Measurements from ENCODE around the gene DBX2. TPM values are rescaled to one million over a fixed set of nuclear protein-coding genes. Genes with fewer than 3 reads are reported as not detected.

DBX2 gene
- total and polyA plus RNA-seq, 7 experiments from 2014 or later: not detected

DNA sequence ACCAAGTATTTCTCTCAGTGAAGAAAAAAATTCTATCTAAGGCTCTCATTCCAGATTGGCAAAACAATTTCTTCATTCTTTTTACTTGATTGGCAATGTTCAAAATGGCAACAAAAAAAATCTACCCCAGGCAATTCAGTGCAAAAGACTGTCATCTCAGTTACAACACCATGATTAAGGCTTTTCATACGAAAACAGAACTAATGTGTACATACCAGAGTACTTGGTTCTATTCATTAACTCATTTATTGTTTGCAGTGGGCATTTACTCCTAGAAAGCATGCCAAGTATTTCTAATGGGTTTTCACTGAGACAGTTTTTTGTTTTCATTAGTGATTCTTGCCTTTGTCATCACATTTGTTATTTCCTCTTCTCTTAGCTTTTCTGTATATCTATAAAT, 33.0 kb downstream of the DBX2 start:
- Mint-ChIP-seq H3K27me3 (peaks cover 0 to 13% (median 11%) of the 10 kb centered on the region in 5 donors), H3K27ac (no peak overlapping the region), H3K9me3 (peaks cover 0 to 29% (median 7%) of the 10 kb centered on the region in 11 donors), H3K36me3 (peaks cover 0 to 9% (median 0%) of the 10 kb centered on the region in 5 donors), H3K4me1 (peaks cover 0 to 1% (median 0%) of the 10 kb centered on the region in 7 donors), H3K4me3 (no peak overlapping the region)
- H3K4me1 ChIP-seq (ENCODE audit: control insufficient read depth in 2 of 2, insufficient read depth in 2 of 2, low read length in 2 of 2): no peaks in the 10 kb centered on the region
- DNase-seq (no peak), ATAC-seq (no peak)
- intact Hi-C loops (cut with micrococcal nuclease): no loop called here
- no peak overlapping the region for H3K4me3 ChIP-seq (ENCODE audit: low read length)
- ChIA-PET POLR2A (no interaction called here), CTCF (no interaction called here)
- H3K36me3 ChIP-seq (ENCODE audit: control insufficient read depth in 2 of 3, insufficient read depth in 3 of 3, low read length in 3 of 3): no peaks in the 10 kb centered on the region
- H3K27ac ChIP-seq (ENCODE audit: low read depth, low read length): no peak overlapping the region
- H3K27me3 ChIP-seq (ENCODE audit: control insufficient read depth in 2 of 2, insufficient read depth in 2 of 2, low read length in 2 of 2): no peaks in the 10 kb centered on the region
- H3K9me3 ChIP-seq (ENCODE audit: control insufficient read depth in 2 of 3, low read length in 3 of 3): no peaks in the 10 kb centered on the region

DNA sequence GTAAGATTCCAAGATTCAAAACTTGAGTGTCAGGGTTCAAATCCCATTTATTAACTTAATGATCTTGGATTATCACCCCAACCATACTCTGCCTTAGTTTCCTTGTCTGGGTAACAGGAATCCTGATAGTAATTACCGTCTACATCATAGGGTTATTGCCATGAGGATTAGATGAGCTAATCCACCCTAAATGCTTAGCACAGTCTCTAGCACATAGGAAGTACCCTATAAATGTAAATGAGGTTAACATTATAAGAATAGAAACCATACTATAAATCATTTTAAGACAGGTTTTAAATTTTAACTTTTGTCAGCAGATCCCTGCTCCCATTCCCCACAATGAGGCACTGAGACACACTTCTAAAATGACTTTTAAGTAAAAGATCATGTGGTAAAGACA, 36.5 kb downstream of the DBX2 start:
- H3K27ac ChIP-seq (ENCODE audit: low read depth, low read length): no peak overlapping the region
- no peaks in the 10 kb centered on the region for H3K36me3 ChIP-seq (ENCODE audit: control insufficient read depth in 2 of 3, insufficient read depth in 3 of 3, low read length in 3 of 3)
- ChIA-PET CTCF (no interaction called here), POLR2A (no interaction called here)
- H3K4me3 ChIP-seq (ENCODE audit: low read length): no peak overlapping the region
- no peaks in the 10 kb centered on the region for H3K4me1 ChIP-seq (ENCODE audit: control insufficient read depth in 2 of 2, insufficient read depth in 2 of 2, low read length in 2 of 2)
- peaks cover 0 to 1% (median 0%) of the 10 kb centered on the region in 7 donors for H3K4me1 Mint-ChIP-seq
- no peak for DNase-seq
- peaks cover 0 to 22% (median 19%) of the 10 kb centered on the region in 5 donors for H3K27me3 Mint-ChIP-seq
- intact Hi-C loops (cut with micrococcal nuclease): no loop called here
- no peaks in the 10 kb centered on the region for H3K27me3 ChIP-seq (ENCODE audit: control insufficient read depth in 2 of 2, insufficient read depth in 2 of 2, low read length in 2 of 2)
- H3K4me3 Mint-ChIP-seq: no peak overlapping the region
- no peaks in the 10 kb centered on the region for H3K9me3 ChIP-seq (ENCODE audit: control insufficient read depth in 2 of 3, low read length in 3 of 3)
- no peak for ATAC-seq
- H3K9me3 Mint-ChIP-seq: peaks cover 0 to 12% (median 0%) of the 10 kb centered on the region in 11 donors
- H3K27ac Mint-ChIP-seq: no peak overlapping the region
- H3K36me3 Mint-ChIP-seq: peaks cover 0 to 4% (median 0%) of the 10 kb centered on the region in 5 donors

- Histone ChIP-seq H3K4me3 (ENCODE audit: low read length) (no peak overlapping the region), H3K27ac (ENCODE audit: low read depth, low read length) (no peak overlapping the region), H3K27me3 (ENCODE audit: control insufficient read depth in 2 of 2, insufficient read depth in 2 of 2, low read length in 2 of 2) (no peaks in the 10 kb centered on the region), H3K9me3 (ENCODE audit: control insufficient read depth in 2 of 3, low read length in 3 of 3) (no peaks in the 10 kb centered on the region), H3K36me3 (ENCODE audit: control insufficient read depth in 2 of 3, insufficient read depth in 3 of 3, low read length in 3 of 3) (no peaks in the 10 kb centered on the region), H3K4me1 (ENCODE audit: control insufficient read depth in 2 of 2, insufficient read depth in 2 of 2, low read length in 2 of 2) (no peaks in the 10 kb centered on the region)
- Mint-ChIP-seq H3K27me3 (peaks cover 0 to 24% (median 19%) of the 10 kb centered on the region in 5 donors), H3K36me3 (no peaks in the 10 kb centered on the region), H3K4me1 (peaks cover 0 to 1% (median 0%) of the 10 kb centered on the region in 7 donors), H3K9me3 (peaks cover 0 to 2% (median 0%) of the 10 kb centered on the region in 11 donors), H3K27ac (no peak overlapping the region), H3K4me3 (no peak overlapping the region)
- ChIA-PET POLR2A (no interaction called here), CTCF (no interaction called here)
- DNase-seq (no peak), ATAC-seq (no peak)
- intact Hi-C loops (cut with micrococcal nuclease): no loop called here
Observed at GRCh38 chr12:45012749-45013148, 38.1 kb downstream of the DBX2 start.

- Mint-ChIP-seq H3K4me1 (peaks cover 0 to 1% (median 0%) of the 10 kb centered on the region in 7 donors), H3K9me3 (no peaks in the 10 kb centered on the region)
Observed at GRCh38 chr12:45010059-45010458, 40.8 kb downstream of the DBX2 start.

GRCh38 chr12:45008211-45008610, 42.7 kb downstream of the DBX2 start:
- Histone ChIP-seq H3K4me3 (ENCODE audit: low read length) (no peak overlapping the region), H3K4me1 (ENCODE audit: control insufficient read depth in 2 of 2, insufficient read depth in 2 of 2, low read length in 2 of 2) (no peaks in the 10 kb centered on the region), H3K27me3 (ENCODE audit: control insufficient read depth in 2 of 2, insufficient read depth in 2 of 2, low read length in 2 of 2) (no peaks in the 10 kb centered on the region), H3K9me3 (ENCODE audit: control insufficient read depth in 2 of 3, low read length in 3 of 3) (no peaks in the 10 kb centered on the region), H3K36me3 (ENCODE audit: control insufficient read depth in 2 of 3, insufficient read depth in 3 of 3, low read length in 3 of 3) (no peaks in the 10 kb centered on the region), H3K27ac (ENCODE audit: low read depth, low read length) (no peak overlapping the region)
- intact Hi-C loops (cut with micrococcal nuclease): no loop called here
- Mint-ChIP-seq H3K27ac (no peak overlapping the region), H3K4me3 (no peak overlapping the region), H3K9me3 (no peaks in the 10 kb centered on the region), H3K27me3 (peaks cover 0 to 14% (median 14%) of the 10 kb centered on the region in 5 donors), H3K36me3 (no peaks in the 10 kb centered on the region), H3K4me1 (no peaks in the 10 kb centered on the region)
- ChIA-PET CTCF (no interaction called here), POLR2A (no interaction called here)
- DNase-seq (no peak), ATAC-seq (no peak)

More at GRCh38 chr12:45010059-45010458, 40.8 kb downstream of the DBX2 start:
- Histone ChIP-seq H3K4me1 (ENCODE audit: control insufficient read depth in 2 of 2, insufficient read depth in 2 of 2, low read length in 2 of 2) (no peaks in the 10 kb centered on the region), H3K4me3 (ENCODE audit: low read length) (no peak overlapping the region), H3K27ac (ENCODE audit: low read depth, low read length) (no peak overlapping the region), H3K9me3 (ENCODE audit: control insufficient read depth in 2 of 3, low read length in 3 of 3) (no peaks in the 10 kb centered on the region), H3K36me3 (ENCODE audit: control insufficient read depth in 2 of 3, insufficient read depth in 3 of 3, low read length in 3 of 3) (no peaks in the 10 kb centered on the region), H3K27me3 (ENCODE audit: control insufficient read depth in 2 of 2, insufficient read depth in 2 of 2, low read length in 2 of 2) (no peaks in the 10 kb centered on the region)
- intact Hi-C loops (cut with micrococcal nuclease): no loop called here
- ATAC-seq (no peak), DNase-seq (no peak)
- CTCF ChIA-PET: no interaction called here
- Mint-ChIP-seq H3K36me3 (no peaks in the 10 kb centered on the region), H3K4me3 (no peak overlapping the region), H3K27me3 (peaks cover 0 to 19% (median 16%) of the 10 kb centered on the region in 5 donors), H3K27ac (no peak overlapping the region)
- POLR2A ChIA-PET: no interaction called here

GRCh38 chr12:44999355-44999754, 51.5 kb downstream of the DBX2 start:
- Mint-ChIP-seq H3K27me3 (peaks cover 0 to 25% (median 6%) of the 10 kb centered on the region in 5 donors), H3K4me1 (no peaks in the 10 kb centered on the region), H3K9me3 (peaks cover 0 to 9% (median 0%) of the 10 kb centered on the region in 11 donors), H3K4me3 (no peak overlapping the region), H3K27ac (no peak overlapping the region), H3K36me3 (no peaks in the 10 kb centered on the region)
- Histone ChIP-seq H3K27ac (ENCODE audit: low read depth, low read length) (no peak overlapping the region), H3K36me3 (ENCODE audit: control insufficient read depth in 2 of 3, insufficient read depth in 3 of 3, low read length in 3 of 3) (no peaks in the 10 kb centered on the region), H3K4me3 (ENCODE audit: low read length) (no peak overlapping the region), H3K9me3 (ENCODE audit: control insufficient read depth in 2 of 3, low read length in 3 of 3) (no peaks in the 10 kb centered on the region), H3K4me1 (ENCODE audit: control insufficient read depth in 2 of 2, insufficient read depth in 2 of 2, low read length in 2 of 2) (no peaks in the 10 kb centered on the region), H3K27me3 (ENCODE audit: control insufficient read depth in 2 of 2, insufficient read depth in 2 of 2, low read length in 2 of 2) (no peaks in the 10 kb centered on the region)
- DNase-seq (no peak), ATAC-seq (no peak)
- ChIA-PET POLR2A (no interaction called here), CTCF (no interaction called here)
- intact Hi-C loops (cut with micrococcal nuclease): no loop called here

DNA sequence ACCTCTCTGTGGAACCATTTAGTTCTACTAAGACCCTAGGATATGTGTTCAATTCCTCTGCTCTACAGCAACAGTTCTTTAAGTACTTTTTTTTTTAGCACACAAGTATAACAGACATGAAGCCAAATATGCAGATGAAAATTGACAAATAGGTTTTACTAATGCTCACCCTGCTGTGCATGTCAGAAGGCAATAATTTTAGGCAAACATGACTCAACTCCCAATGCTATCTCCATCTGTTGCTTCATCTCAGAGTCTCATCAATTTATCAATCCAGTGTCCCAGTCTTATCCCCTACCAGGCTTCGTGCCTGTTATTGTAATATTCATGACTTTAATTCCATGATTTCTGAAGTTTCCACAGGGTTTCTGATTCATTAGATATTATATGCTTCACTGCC, 57.7 kb downstream of the DBX2 start:
- POLR2A ChIA-PET: no interaction called here
- no peaks in the 10 kb centered on the region for H3K4me1 ChIP-seq (ENCODE audit: control insufficient read depth in 2 of 2, insufficient read depth in 2 of 2, low read length in 2 of 2)
- CTCF ChIA-PET: no interaction called here

More for the DNA sequence above, 57.7 kb downstream of the DBX2 start:
- ATAC-seq (no peak), DNase-seq (no peak)
- H3K4me1 Mint-ChIP-seq: no peaks in the 10 kb centered on the region
- H3K4me3 Mint-ChIP-seq: no peak overlapping the region
- intact Hi-C loops (cut with micrococcal nuclease): no loop called here
- no peaks in the 10 kb centered on the region for H3K9me3 ChIP-seq (ENCODE audit: control insufficient read depth in 2 of 3, low read length in 3 of 3)
- H3K27me3 ChIP-seq (ENCODE audit: control insufficient read depth in 2 of 2, insufficient read depth in 2 of 2, low read length in 2 of 2): no peaks in the 10 kb centered on the region
- H3K4me3 ChIP-seq (ENCODE audit: low read length): no peak overlapping the region
- H3K27ac ChIP-seq (ENCODE audit: low read depth, low read length): no peak overlapping the region
- peaks cover 3 to 25% (median 10%) of the 10 kb centered on the region in 5 donors for H3K27me3 Mint-ChIP-seq
- no peaks in the 10 kb centered on the region for H3K36me3 ChIP-seq (ENCODE audit: control insufficient read depth in 2 of 3, insufficient read depth in 3 of 3, low read length in 3 of 3)
- no peak overlapping the region for H3K27ac Mint-ChIP-seq
- H3K9me3 Mint-ChIP-seq: no peaks in the 10 kb centered on the region
- H3K36me3 Mint-ChIP-seq: no peaks in the 10 kb centered on the region

All from naive thymus-derived CD4-positive, alpha-beta T cell (primary cell).